ENCODE data around the gene ANO2.

The ANO2 gene

GRCh38 chr12:5739917-5740316, 205.1 kb downstream of the ANO2 start:
- Histone ChIP-seq H3K36me3 (ENCODE audit: insufficient read depth, insufficient read length, low read length) (no peaks in the 10 kb centered on the region), H3K27me3 (ENCODE audit: insufficient read depth, insufficient read length) (no peaks in the 10 kb centered on the region), H3K4me3 (ENCODE audit: insufficient read length, low read depth) (no peak overlapping the region), H3K9me3 (ENCODE audit: insufficient read depth, low read length) (no peaks in the 10 kb centered on the region), H3K9ac (ENCODE audit: insufficient read length, low read depth) (no peak overlapping the region), H3K4me1 (ENCODE audit: insufficient read depth, insufficient read length) (no peaks in the 10 kb centered on the region)
- no peak for TF ChIP-seq SUZ12 (IDR thresholded peaks at IDR 0.05; ENCODE audit: extremely low read depth, insufficient read depth, insufficient read length)
- no peak for TF ChIP-seq YY1 (IDR thresholded peaks at IDR 0.05; ENCODE audit: insufficient read depth, insufficient read length)
- TF ChIP-seq ZNF274 (IDR thresholded peaks at IDR 0.05; ENCODE audit: low read depth, low read length) = no peak
- DNase-seq (ENCODE audit: low read depth, low spot score) = no peak

DNA sequence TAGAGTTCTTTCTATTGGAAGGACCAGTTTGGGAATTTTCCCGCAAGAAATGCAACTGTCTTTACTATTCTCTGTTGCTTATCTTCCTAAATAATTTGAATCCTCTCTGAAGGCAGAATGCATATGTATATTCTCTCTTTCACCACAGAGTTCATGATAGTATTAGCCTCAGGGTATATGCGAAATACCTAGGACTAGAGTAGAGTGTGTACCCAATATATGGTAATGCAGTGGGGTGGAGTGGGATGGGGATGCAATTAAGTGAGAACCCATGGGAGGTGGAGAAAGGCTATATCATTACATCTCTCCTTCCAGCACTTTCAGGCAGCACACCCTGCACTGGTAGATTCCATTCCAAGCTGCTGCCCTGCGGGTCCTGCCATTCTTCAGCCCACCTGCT, 207.3 kb downstream of the ANO2 start:
- Histone ChIP-seq H3K9me3 (ENCODE audit: insufficient read depth, low read length) (no peaks in the 10 kb centered on the region), H3K27me3 (ENCODE audit: insufficient read depth, insufficient read length) (no peaks in the 10 kb centered on the region), H3K4me1 (ENCODE audit: insufficient read depth, insufficient read length) (no peaks in the 10 kb centered on the region), H3K36me3 (ENCODE audit: insufficient read depth, insufficient read length, low read length) (no peaks in the 10 kb centered on the region), H3K9ac (ENCODE audit: insufficient read length, low read depth) (no peak overlapping the region), H3K4me3 (ENCODE audit: insufficient read length, low read depth) (no peak overlapping the region)
- no peak for TF ChIP-seq ZNF274 (IDR thresholded peaks at IDR 0.05; ENCODE audit: low read depth, low read length)
- no peak for TF ChIP-seq YY1 (IDR thresholded peaks at IDR 0.05; ENCODE audit: insufficient read depth, insufficient read length)
- TF ChIP-seq SUZ12 (IDR thresholded peaks at IDR 0.05; ENCODE audit: extremely low read depth, insufficient read depth, insufficient read length) = no peak
- no peak for DNase-seq (ENCODE audit: low read depth, low spot score)

DNA sequence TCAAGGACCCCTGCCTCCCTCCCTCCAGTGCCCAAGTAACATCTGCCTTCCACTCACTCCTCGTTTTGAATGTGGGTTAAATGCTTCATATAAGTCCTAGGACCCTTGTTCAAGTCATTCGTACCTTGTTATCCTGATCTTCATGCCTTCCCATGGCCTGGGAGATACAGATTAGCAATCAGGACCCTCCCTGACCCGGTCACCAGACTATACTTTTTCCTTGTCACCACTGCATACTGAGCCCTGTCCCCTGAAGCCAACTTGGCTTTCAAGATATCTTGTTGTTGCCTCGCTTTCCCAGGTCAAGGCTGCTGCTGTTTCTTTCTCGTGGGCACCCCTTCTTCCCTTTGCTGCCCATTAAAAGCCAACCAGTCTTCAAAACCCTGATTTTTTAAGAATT, 208.5 kb downstream of the ANO2 start:
- no peak overlapping the region for H3K9ac ChIP-seq (ENCODE audit: insufficient read length, low read depth)
- DNase-seq (ENCODE audit: low read depth, low spot score) = no peak
- no peaks in the 10 kb centered on the region for H3K27me3 ChIP-seq (ENCODE audit: insufficient read depth, insufficient read length)
- no peak overlapping the region for H3K4me3 ChIP-seq (ENCODE audit: insufficient read length, low read depth)
- H3K36me3 ChIP-seq (ENCODE audit: insufficient read depth, insufficient read length, low read length) = no peaks in the 10 kb centered on the region
- TF ChIP-seq ZNF274 (IDR thresholded peaks at IDR 0.05; ENCODE audit: low read depth, low read length) (no peak), SUZ12 (IDR thresholded peaks at IDR 0.05; ENCODE audit: extremely low read depth, insufficient read depth, insufficient read length) (no peak), YY1 (IDR thresholded peaks at IDR 0.05; ENCODE audit: insufficient read depth, insufficient read length) (no peak)
- no peaks in the 10 kb centered on the region for H3K4me1 ChIP-seq (ENCODE audit: insufficient read depth, insufficient read length)
- H3K9me3 ChIP-seq (ENCODE audit: insufficient read depth, low read length) = no peaks in the 10 kb centered on the region

- Histone ChIP-seq H3K9me3 (ENCODE audit: insufficient read depth, low read length) (no peaks in the 10 kb centered on the region), H3K4me3 (ENCODE audit: insufficient read length, low read depth) (no peak overlapping the region), H3K27me3 (ENCODE audit: insufficient read depth, insufficient read length) (no peaks in the 10 kb centered on the region), H3K9ac (ENCODE audit: insufficient read length, low read depth) (no peak overlapping the region), H3K36me3 (ENCODE audit: insufficient read depth, insufficient read length, low read length) (no peaks in the 10 kb centered on the region), H3K4me1 (ENCODE audit: insufficient read depth, insufficient read length) (no peaks in the 10 kb centered on the region)
- no peak for DNase-seq (ENCODE audit: low read depth, low spot score)
- no peak for TF ChIP-seq SUZ12 (IDR thresholded peaks at IDR 0.05; ENCODE audit: extremely low read depth, insufficient read depth, insufficient read length)
- no peak for TF ChIP-seq YY1 (IDR thresholded peaks at IDR 0.05; ENCODE audit: insufficient read depth, insufficient read length)
- TF ChIP-seq ZNF274 (IDR thresholded peaks at IDR 0.05; ENCODE audit: low read depth, low read length) = no peak
Measured at GRCh38 chr12:5736016-5736415, 209.0 kb downstream of the ANO2 start.

DNA sequence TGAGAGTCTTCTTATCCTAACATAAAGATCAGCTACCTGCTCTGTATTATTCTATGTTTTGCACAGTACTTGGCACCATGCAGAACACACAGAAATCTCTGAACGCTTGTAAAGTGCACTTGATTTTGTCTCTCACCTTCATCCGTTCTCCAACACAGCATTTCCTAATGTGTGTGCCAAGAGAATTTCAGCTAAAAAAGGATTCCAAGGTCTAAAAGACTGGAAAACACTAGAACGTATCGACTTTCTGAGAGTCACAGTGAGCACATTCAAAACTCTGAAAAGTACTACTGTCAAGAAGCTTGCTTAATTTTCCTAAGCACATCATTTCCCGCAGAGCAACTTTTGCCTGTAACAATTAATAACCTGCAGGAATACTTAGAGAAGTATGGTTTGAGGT, 211.1 kb downstream of the ANO2 start:
- Histone ChIP-seq H3K9ac (ENCODE audit: insufficient read length, low read depth) (no peak overlapping the region), H3K4me1 (ENCODE audit: insufficient read depth, insufficient read length) (no peaks in the 10 kb centered on the region), H3K27me3 (ENCODE audit: insufficient read depth, insufficient read length) (no peaks in the 10 kb centered on the region), H3K36me3 (ENCODE audit: insufficient read depth, insufficient read length, low read length) (no peaks in the 10 kb centered on the region), H3K9me3 (ENCODE audit: insufficient read depth, low read length) (no peaks in the 10 kb centered on the region), H3K4me3 (ENCODE audit: insufficient read length, low read depth) (no peak overlapping the region)
- TF ChIP-seq ZNF274 (IDR thresholded peaks at IDR 0.05; ENCODE audit: low read depth, low read length) (no peak), SUZ12 (IDR thresholded peaks at IDR 0.05; ENCODE audit: extremely low read depth, insufficient read depth, insufficient read length) (no peak), YY1 (IDR thresholded peaks at IDR 0.05; ENCODE audit: insufficient read depth, insufficient read length) (no peak)
- DNase-seq (ENCODE audit: low read depth, low spot score) = no peak

GRCh38 chr12:5733136-5733755, 211.8 kb downstream of the ANO2 start:
- no peak for DNase-seq (ENCODE audit: low read depth, low spot score)
- H3K36me3 ChIP-seq (ENCODE audit: insufficient read depth, insufficient read length, low read length) = no peaks in the 10 kb centered on the region
- H3K9me3 ChIP-seq (ENCODE audit: insufficient read depth, low read length) = no peaks in the 10 kb centered on the region
- H3K4me3 ChIP-seq (ENCODE audit: insufficient read length, low read depth) = no peak overlapping the region
- no peak overlapping the region for H3K9ac ChIP-seq (ENCODE audit: insufficient read length, low read depth)
- no peaks in the 10 kb centered on the region for H3K4me1 ChIP-seq (ENCODE audit: insufficient read depth, insufficient read length)
- TF ChIP-seq SUZ12 (IDR thresholded peaks at IDR 0.05; ENCODE audit: extremely low read depth, insufficient read depth, insufficient read length) = no peak
- TF ChIP-seq YY1 (IDR thresholded peaks at IDR 0.05; ENCODE audit: insufficient read depth, insufficient read length) = no peak
- no peak for TF ChIP-seq ZNF274 (IDR thresholded peaks at IDR 0.05; ENCODE audit: low read depth, low read length)
- no peaks in the 10 kb centered on the region for H3K27me3 ChIP-seq (ENCODE audit: insufficient read depth, insufficient read length)

GRCh38 chr12:5730962-5731361, 214.1 kb downstream of the ANO2 start:
- DNase-seq (ENCODE audit: low read depth, low spot score) = no peak
- TF ChIP-seq YY1 (IDR thresholded peaks at IDR 0.05; ENCODE audit: insufficient read depth, insufficient read length) = no peak
- TF ChIP-seq SUZ12 (IDR thresholded peaks at IDR 0.05; ENCODE audit: extremely low read depth, insufficient read depth, insufficient read length) = no peak
- TF ChIP-seq ZNF274 (IDR thresholded peaks at IDR 0.05; ENCODE audit: low read depth, low read length) = no peak
- H3K4me1 ChIP-seq (ENCODE audit: insufficient read depth, insufficient read length) = no peaks in the 10 kb centered on the region
- no peaks in the 10 kb centered on the region for H3K9me3 ChIP-seq (ENCODE audit: insufficient read depth, low read length)
- H3K9ac ChIP-seq (ENCODE audit: insufficient read length, low read depth) = no peak overlapping the region
- H3K36me3 ChIP-seq (ENCODE audit: insufficient read depth, insufficient read length, low read length) = no peaks in the 10 kb centered on the region
- H3K27me3 ChIP-seq (ENCODE audit: insufficient read depth, insufficient read length) = no peaks in the 10 kb centered on the region
- no peak overlapping the region for H3K4me3 ChIP-seq (ENCODE audit: insufficient read length, low read depth)
